CD14-positive monocyte (primary cell): Measurements from ENCODE around the gene OR13J1. TPM values are rescaled to one million over a fixed set of nuclear protein-coding genes. Genes with fewer than 3 reads are reported as not detected.

Experiments used
- DNase-seq, 3 donors: peaks; one replicate each; pipeline ENCODE4 v3.0.0-alpha.2; 2011 to 2022
- H2AFZ ChIP-seq: 2 replicates; pipeline ENCODE4 v1.6.0; 2012; ENCODE audit warnings: mild to moderate bottlenecking, low read depth, low read length, inconsistent platforms; ENCODE audit not compliant: insufficient read depth, poor library complexity, severe bottlenecking
- H3K27ac ChIP-seq, 2 donors: 1 replicate in 1 of 2; 2 replicates in 1 of 2; pipeline ENCODE4 v1.5.1; 2012 to 2013; ENCODE audit warnings: low read length in 2 of 2, control low read depth in 1 of 2, inconsistent platforms in 1 of 2, low read depth in 1 of 2, mild to moderate bottlenecking in 1 of 2
- H3K27me3 ChIP-seq, 2 donors: one replicate each; pipeline versions ENCODE4 v1.6.0 to v1.6.1; 2011 to 2013; ENCODE audit warnings: low read length in 2 of 2; ENCODE audit not compliant: control insufficient read depth in 2 of 2, insufficient read depth in 2 of 2
- H3K36me3 ChIP-seq, 2 donors: replicated peaks in 1 of 2; 1 replicate in 1 of 2; 2 replicates in 1 of 2; pipeline versions ENCODE4 v1.5.1 to v1.6.1; 2012 to 2013; ENCODE audit warnings: low read length in 2 of 2, control low read depth in 1 of 2, inconsistent platforms in 1 of 2, mild to moderate bottlenecking in 1 of 2; ENCODE audit not compliant: insufficient read depth in 2 of 2, control insufficient read depth in 1 of 2
- H3K4me1 ChIP-seq, 2 donors: 1 replicate in 1 of 2; 2 replicates in 1 of 2; pipeline versions ENCODE4 v1.5.1 to v1.6.1; 2012 to 2013; ENCODE audit warnings: low read length in 2 of 2, control low read depth in 1 of 2, inconsistent platforms in 1 of 2, mild to moderate bottlenecking in 1 of 2, moderate library complexity in 1 of 2; ENCODE audit not compliant: insufficient read depth in 2 of 2, control insufficient read depth in 1 of 2
- H3K4me2 ChIP-seq: replicated peaks from 2 replicates; pipeline ENCODE3; 2012; ENCODE audit warnings: low read length, moderate library complexity, mild to moderate bottlenecking; ENCODE audit not compliant: poor library complexity, severe bottlenecking; ENCODE audit errors: extremely low read depth
- H3K4me3 ChIP-seq, 3 experiments: fragments of 200-600 bp in 1 of 3; sonication (generic) in 1 of 3; replicated peaks in 1 of 3; 1 replicate in 2 of 3; 2 replicates in 1 of 3; pipeline ENCODE4 v1.5.1; 2011 to 2013; ENCODE audit warnings: low read length in 3 of 3, mild to moderate bottlenecking in 3 of 3, control low read depth in 2 of 3, low read depth in 2 of 3, inconsistent platforms in 1 of 3, moderate library complexity in 1 of 3
- H3K79me2 ChIP-seq: 2 replicates; pipeline ENCODE4 v1.6.0; 2012; ENCODE audit warnings: mild to moderate bottlenecking, control low read depth, inconsistent platforms, low read length, moderate library complexity; ENCODE audit not compliant: insufficient read depth
- H3K9ac ChIP-seq: 2 replicates; pipeline ENCODE4 v1.6.0; 2017; ENCODE audit warnings: low read length, mild to moderate bottlenecking; ENCODE audit not compliant: insufficient read depth, poor library complexity, severe bottlenecking
- H3K9me3 ChIP-seq, 2 donors: replicated peaks in 1 of 2; 1 replicate in 1 of 2; 2 replicates in 1 of 2; pipeline versions ENCODE4 v1.5.1 to v1.6.1; 2012 to 2013; ENCODE audit warnings: low read length in 2 of 2, control low read depth in 1 of 2; ENCODE audit not compliant: control insufficient read depth in 1 of 2, insufficient read depth in 1 of 2
- H4K20me1 ChIP-seq: 2 replicates; pipeline ENCODE4 v1.6.0; 2012; ENCODE audit warnings: mild to moderate bottlenecking, low read length, control low read depth, moderate library complexity; ENCODE audit not compliant: insufficient read depth
- H3K27ac Mint-ChIP-seq, 7 donors: one replicate each; pipeline ENCODE4 v1.8.0; 2020; ENCODE audit warnings: mild to moderate bottlenecking in 7 of 7, mixed read lengths in 7 of 7, moderate library complexity in 6 of 7, inconsistent platforms in 2 of 7
- H3K27me3 Mint-ChIP-seq, 3 donors: one replicate each; pipeline ENCODE4 v1.8.0; 2021 to 2022; ENCODE audit warnings: low read depth in 3 of 3, mild to moderate bottlenecking in 3 of 3, mixed read lengths in 3 of 3, moderate library complexity in 3 of 3, inconsistent platforms in 1 of 3
- H3K36me3 Mint-ChIP-seq, 2 donors: one replicate each; pipeline ENCODE4 v1.8.0; 2020; ENCODE audit warnings: mixed read lengths in 2 of 2, inconsistent platforms in 1 of 2, mild to moderate bottlenecking in 1 of 2
- H3K4me1 Mint-ChIP-seq: one replicate; pipeline ENCODE4 v1.8.0; 2020; ENCODE audit warnings: mild to moderate bottlenecking, mixed read lengths
- H3K4me3 Mint-ChIP-seq, 2 donors: one replicate each; pipeline ENCODE4 v1.8.0; 2020; ENCODE audit warnings: mild to moderate bottlenecking in 2 of 2, mixed read lengths in 2 of 2, moderate library complexity in 1 of 2
- H3K9me3 Mint-ChIP-seq, 7 donors: one replicate each; pipeline ENCODE4 v1.8.0; 2020 to 2022; ENCODE audit warnings: mixed read lengths in 7 of 7, mild to moderate bottlenecking in 6 of 7, moderate library complexity in 6 of 7, inconsistent platforms in 2 of 7
- CTCF ChIP-seq: fragments of 200-600 bp; IDR thresholded peaks from one replicate; pipeline ENCODE4 v1.8.0; 2022; ENCODE audit warnings: antibody characterized with exemption, mild to moderate bottlenecking
- intact Hi-C, 2 donors: fragments of 100-400 bp; cut with micrococcal nuclease; formaldehyde crosslinking; loops; one replicate each; pipeline versions ENCODE4 v1.15.0 to v1.15.1; 2023
- polyA plus RNA-seq, 3 donors: library from polyadenylated mRNA; depleted of rRNA in 1 of 3; unstranded in 2 of 3; stranded (reverse) in 1 of 3; fragments of 300-500 nt in 2 of 3; fragments of >200 nt in 1 of 3; fragmentation: Illumina TruSeq in 2 of 3; gene quantifications; 1 replicate in 2 of 3; 2 replicates in 1 of 3; pipeline ENCODE4 v1.2.3, GENCODE V29; 2012 to 2021

The OR13J1 gene
- polyA plus RNA-seq, 3 donors, result not detected

GRCh38 chr9:35822926-35823325 lies 47.3 kb downstream of the OR13J1 start:
- no peaks in the 10 kb centered on the region for H3K79me2 ChIP-seq
- H3K4me3 ChIP-seq, result no peak overlapping the region
- no peaks in the 10 kb centered on the region for H3K27me3 ChIP-seq
- H3K9me3 ChIP-seq, result no peaks in the 10 kb centered on the region
- no peak for TF ChIP-seq CTCF
- H3K36me3 Mint-ChIP-seq, result no peaks in the 10 kb centered on the region
- peaks cover 9 to 13% (median 13%) of the 10 kb centered on the region in 3 donors for H3K27me3 Mint-ChIP-seq
- H2AFZ ChIP-seq, result no peak overlapping the region
- H3K4me2 ChIP-seq, result no peak overlapping the region
- H3K4me3 Mint-ChIP-seq, result no peak overlapping the region
- no peaks in the 10 kb centered on the region for H3K36me3 ChIP-seq
- intact Hi-C loops, result no loop called here
- H3K27ac Mint-ChIP-seq, result no peak overlapping the region
- no peaks in the 10 kb centered on the region for H3K9me3 Mint-ChIP-seq
- H3K27ac ChIP-seq, result no peak overlapping the region
- peaks cover 10% of the 10 kb centered on the region for H3K4me1 Mint-ChIP-seq
- H3K9ac ChIP-seq, result no peak overlapping the region
- DNase-seq, result no peak
- peaks cover 0 to 7% of the 10 kb centered on the region in 2 donors for H3K4me1 ChIP-seq
- no peaks in the 10 kb centered on the region for H4K20me1 ChIP-seq

- Mint-ChIP-seq H3K4me3 (no peak overlapping the region), H3K27ac (no peak overlapping the region)
Measured at GRCh38 chr9:35820076-35820475, 50.1 kb downstream of the OR13J1 start.

More at GRCh38 chr9:35820076-35820475, 50.1 kb downstream of the OR13J1 start:
- Histone ChIP-seq H3K79me2 (no peaks in the 10 kb centered on the region), H4K20me1 (no peaks in the 10 kb centered on the region), H3K27me3 (no peaks in the 10 kb centered on the region), H3K36me3 (no peaks in the 10 kb centered on the region), H3K27ac (no peak overlapping the region), H3K4me1 (peaks cover 5 to 10% of the 10 kb centered on the region in 2 donors), H3K4me2 (no peak overlapping the region), H3K9ac (no peak overlapping the region), H3K9me3 (no peaks in the 10 kb centered on the region), H3K4me3 (no peak overlapping the region), H2AFZ (no peak overlapping the region)
- Mint-ChIP-seq H3K36me3 (no peaks in the 10 kb centered on the region), H3K4me1 (peaks cover 8% of the 10 kb centered on the region), H3K9me3 (no peaks in the 10 kb centered on the region), H3K27me3 (peaks cover 1 to 8% (median 7%) of the 10 kb centered on the region in 3 donors)
- TF ChIP-seq CTCF, result no peak
- DNase-seq, result no peak
- intact Hi-C loops, result no loop called here

Other genes with a start within 250 kb of the OR13J1 start
- gene SIT1, start 219.5 kb downstream of the OR13J1 start, polyA plus RNA-seq, result under 1 TPM in 2 of 3 donors, not detected in 1; 0.27 to 0.36 TPM
- gene RMRP, start 212.4 kb downstream of the OR13J1 start, polyA plus RNA-seq, result 10 to 100 TPM in 1 of 3 donors, not detected in 2; 13.3 TPM
- gene CCDC107, start 212.1 kb downstream of the OR13J1 start, polyA plus RNA-seq, result 10 to 100 TPM; 17.2 to 32.6 (median 23.2) TPM
- gene ARHGEF39, start 205.2 kb downstream of the OR13J1 start, polyA plus RNA-seq, result under 1 TPM; 0.13 to 0.53 (median 0.42) TPM
- gene CA9, start 196.5 kb downstream of the OR13J1 start, polyA plus RNA-seq, result not detected
- 1 to 10 TPM in 1 of 3 donors, not detected in 2; 7.7 TPM for gene TPM2, start 180.5 kb downstream of the OR13J1 start, polyA plus RNA-seq
- gene TLN1, start 138.2 kb downstream of the OR13J1 start, polyA plus RNA-seq, result 100 to 1,000 TPM in 1 of 3 donors, 10 to 100 TPM in 2; 46.6 to 251 (median 93.0) TPM
- 10 to 100 TPM; 17.4 to 38.7 (median 32.2) TPM for gene CREB3, start 137.7 kb downstream of the OR13J1 start, polyA plus RNA-seq
- 100 to 1,000 TPM in 1 of 3 donors, 10 to 100 TPM in 2; 18.1 to 130 (median 26.4) TPM for gene GBA2, start 121.2 kb downstream of the OR13J1 start, polyA plus RNA-seq
- 1 to 10 TPM; 2.3 to 9.0 (median 3.3) TPM for gene RGP1, start 121.1 kb downstream of the OR13J1 start, polyA plus RNA-seq
- gene MSMP, start 116.1 kb downstream of the OR13J1 start, polyA plus RNA-seq, result not detected
- under 1 TPM in 1 of 3 donors, not detected in 2; 0.48 TPM for gene NPR2, start 78.8 kb downstream of the OR13J1 start, polyA plus RNA-seq
- gene SPAG8, start 58.1 kb downstream of the OR13J1 start, polyA plus RNA-seq, result 1 to 10 TPM in 1 of 3 donors, under 1 TPM in 2; 0.52 to 2.9 (median 0.68) TPM
- 10 to 100 TPM; 19.9 to 64.5 (median 59.1) TPM for gene HINT2, start 55.4 kb downstream of the OR13J1 start, polyA plus RNA-seq
- under 1 TPM in 2 of 3 donors, not detected in 1; 0.05 to 0.63 TPM for gene FAM221B, start 41.7 kb downstream of the OR13J1 start, polyA plus RNA-seq
- gene TMEM8B, start 41.2 kb downstream of the OR13J1 start, polyA plus RNA-seq, result 10 to 100 TPM in 1 of 3 donors, 1 to 10 TPM in 2; 2.6 to 11.6 (median 3.8) TPM
- not detected for gene HRCT1, start 35.8 kb upstream of the OR13J1 start, polyA plus RNA-seq
- not detected for gene SPAAR, start 39.1 kb upstream of the OR13J1 start, polyA plus RNA-seq
- not detected for gene OR2S2, start 87.8 kb upstream of the OR13J1 start, polyA plus RNA-seq
- 1 to 10 TPM; 5.0 to 5.2 (median 5.1) TPM for gene RECK, start 166.5 kb upstream of the OR13J1 start, polyA plus RNA-seq